DMS53 treated with DMSO at 0.1 percent for 48 hours (cell line): ENCODE results near the gene ZNF687.

Experiments
- DNase-seq: peaks from one replicate; lab custom pipeline; 2025; ENCODE audit not compliant: unreplicated experiment; lab: John Stamatoyannopoulos, UW

The ZNF687 gene

DNA sequence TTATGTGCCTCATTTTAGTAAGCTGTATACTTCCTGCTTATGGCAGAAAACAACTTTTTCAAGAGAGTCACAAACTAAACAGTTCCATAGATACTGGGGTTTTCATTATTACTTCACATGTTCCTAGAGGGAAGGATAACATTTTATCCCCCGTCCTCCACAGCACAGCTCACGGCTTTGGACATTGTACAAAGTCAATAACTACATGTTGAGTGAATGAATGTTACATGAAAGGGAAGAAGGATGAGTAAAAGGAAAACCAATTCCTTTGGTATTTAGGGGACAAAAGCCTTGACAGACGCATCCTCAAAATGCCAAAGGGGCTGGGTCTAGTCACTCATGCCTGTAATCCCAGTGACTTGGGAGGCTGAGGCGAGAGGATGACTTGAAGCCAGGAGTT, 30.3 kb downstream of the ZNF687 start:
- no peak for DNase-seq

DNA sequence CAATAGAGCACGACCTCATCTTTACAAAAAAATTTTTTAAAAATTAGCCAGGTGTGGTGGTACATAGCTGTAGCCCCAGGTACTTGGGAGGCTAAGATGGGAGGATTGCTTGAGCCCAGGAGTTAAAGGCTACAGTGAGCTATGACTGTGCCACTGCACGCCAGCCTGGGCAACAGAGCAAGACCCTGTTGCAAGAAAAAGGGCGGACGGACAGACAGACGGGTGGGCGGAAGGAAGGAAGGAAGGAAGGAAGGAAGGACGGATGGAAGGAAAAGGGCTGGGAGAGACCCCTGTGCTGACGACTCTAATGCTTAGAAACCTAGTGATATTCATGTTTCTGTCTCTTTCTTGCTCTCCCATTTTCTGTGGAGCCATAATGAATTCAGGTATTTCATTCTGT, 30.7 kb downstream of the ZNF687 start:
- DNase-seq = no peak

DNA sequence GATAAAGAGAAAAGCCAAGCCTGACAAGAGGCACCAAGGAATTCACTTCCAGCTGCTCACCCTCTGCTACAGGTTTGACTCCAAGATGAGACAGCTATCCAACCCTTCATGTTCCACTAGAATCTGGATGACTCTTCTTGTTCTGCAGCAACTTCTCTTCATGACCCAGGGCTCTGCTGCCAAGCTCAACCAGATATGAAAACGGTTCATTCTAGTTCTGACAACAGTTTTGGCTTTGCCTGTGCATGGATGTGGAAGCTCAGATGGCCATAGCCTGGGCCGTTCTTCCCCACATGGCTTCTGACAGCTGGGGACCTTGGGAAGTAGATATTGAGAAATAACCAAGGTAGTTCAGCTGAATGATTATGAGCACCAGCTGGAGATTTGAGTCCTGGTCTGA, 31.4 kb downstream of the ZNF687 start:
- DNase-seq = no peak

DNA sequence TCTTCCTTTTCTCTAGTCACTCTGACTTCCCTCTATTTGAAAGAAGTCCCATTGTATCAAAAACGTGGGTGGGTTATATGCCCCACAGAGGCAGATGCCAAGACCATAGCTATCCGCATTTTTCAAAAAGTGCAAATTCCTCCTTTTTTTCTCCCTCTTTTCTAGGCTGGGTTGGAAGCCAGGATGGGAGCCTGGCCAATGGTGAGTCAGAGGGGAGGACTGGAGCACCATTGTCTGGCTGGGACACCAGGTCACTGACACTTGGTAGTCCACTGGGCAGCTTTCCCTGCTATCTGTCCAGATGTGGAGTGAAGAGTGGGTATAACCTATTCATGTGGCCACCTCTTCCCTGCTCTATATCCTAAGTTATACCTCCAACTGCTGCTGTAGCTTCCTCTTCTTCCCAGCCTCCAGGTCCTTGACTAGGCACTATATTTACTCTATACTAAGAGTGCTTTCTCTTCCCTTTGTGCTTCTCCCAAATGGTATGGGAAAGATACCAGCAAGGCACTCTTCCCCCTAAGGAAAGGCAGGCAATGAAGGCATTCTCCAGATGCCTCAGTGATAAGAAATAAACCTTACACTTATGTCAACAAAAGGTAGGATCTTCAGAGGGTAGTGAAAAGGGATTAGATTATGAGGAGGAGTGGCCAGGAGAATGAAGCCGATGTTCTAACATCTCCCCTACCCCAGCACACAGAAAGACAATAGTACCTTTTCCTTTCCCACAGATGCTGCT, 32.2 kb downstream of the ZNF687 start:
- DNase-seq = no peak

DNA sequence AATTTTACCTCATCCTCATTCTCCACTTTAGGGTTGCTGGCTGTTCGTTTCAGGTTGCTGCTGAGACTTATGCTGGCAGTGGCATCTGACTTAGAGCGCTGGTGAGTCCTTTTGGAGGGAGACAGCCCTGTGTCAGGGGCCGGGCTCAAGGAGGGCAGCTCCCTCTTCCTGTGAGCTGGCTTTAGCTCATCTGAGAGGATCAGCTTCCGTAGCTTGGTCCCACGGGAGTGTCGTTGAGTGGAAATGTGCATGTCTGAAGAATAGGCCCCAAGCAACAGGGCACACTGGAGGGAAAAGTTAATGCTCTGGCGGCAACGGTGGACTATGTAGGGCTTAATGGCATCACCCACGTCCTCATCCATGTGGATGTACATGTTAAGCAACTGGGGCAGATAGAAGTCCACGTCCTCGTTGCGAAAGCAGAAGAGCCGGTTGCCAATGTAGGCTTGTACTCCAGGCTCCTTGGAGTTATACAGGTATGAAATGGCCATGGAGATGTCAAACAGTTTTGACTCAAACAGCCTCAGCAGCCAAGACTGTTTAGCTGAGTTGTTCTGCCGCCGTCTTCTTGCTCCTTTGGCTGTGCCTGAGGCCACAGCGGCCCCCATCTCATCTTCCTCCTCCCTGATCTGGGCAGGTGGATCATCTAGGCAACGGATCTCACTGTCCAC, 33.6 kb downstream of the ZNF687 start:
- no peak for DNase-seq

DNA sequence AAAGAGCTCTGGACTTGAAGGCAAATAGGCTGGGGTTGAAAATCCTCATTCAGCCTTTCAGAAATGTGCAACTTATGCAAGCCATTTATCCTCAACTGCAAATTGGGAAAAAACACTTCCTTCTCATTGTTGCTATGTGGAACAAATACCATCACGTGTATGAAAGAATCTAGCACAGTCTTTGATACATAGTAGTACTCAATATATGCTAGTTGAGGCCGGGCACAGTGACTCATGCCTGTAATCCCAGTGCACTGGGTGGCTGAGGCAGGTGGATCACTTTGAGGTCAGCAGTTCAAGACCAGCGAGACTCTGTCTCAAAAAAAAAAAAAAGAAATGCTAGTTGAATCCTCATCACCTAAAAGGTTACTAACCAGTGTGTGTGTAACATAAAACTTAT, 36.9 kb downstream of the ZNF687 start:
- DNase-seq = no peak

DNA sequence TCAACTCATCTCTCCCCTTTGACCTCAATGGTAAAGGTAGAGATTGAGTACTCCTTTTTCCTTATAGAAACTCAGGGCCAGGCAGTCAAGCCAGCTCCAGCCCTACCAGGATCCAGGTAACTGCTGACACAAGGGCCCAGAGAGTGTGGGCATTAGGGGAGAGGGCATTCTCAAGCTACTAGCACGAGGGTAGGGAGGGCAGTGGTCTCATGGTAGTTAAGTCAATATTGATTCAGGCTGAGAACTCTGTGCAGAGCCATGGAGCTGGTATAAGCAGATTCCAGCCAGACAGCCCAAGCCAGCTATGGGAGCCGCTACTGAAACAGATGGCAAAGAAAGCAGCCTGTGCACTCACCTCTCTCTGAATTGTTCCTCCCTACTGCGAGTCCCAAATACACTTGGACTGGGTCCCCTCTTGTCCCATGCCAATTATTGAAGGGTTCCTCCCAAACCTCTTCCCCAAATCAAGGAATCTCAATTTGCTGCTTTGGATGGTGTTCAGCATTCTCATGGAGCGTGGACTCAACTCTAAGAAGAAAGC, 42.4 kb downstream of the ZNF687 start:
- no peak for DNase-seq

DNA sequence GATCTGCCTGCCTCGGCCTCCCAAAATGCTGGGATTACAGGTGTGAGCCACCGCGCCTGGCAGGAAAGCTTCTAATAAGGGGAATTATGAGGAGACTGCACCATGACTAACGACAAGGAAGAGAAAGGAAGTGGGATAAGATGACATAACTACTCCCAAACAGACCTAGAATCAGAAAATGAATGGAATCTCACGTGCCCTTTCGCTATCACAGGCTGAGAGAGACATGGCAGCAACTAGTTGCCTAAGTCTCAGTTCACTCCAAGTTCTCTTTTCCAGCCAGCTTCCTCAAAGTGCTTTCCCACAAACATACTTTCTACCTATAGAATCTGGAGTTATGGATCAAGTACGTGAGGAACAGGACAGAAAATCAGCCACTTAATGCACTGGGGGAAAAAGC, 43.1 kb downstream of the ZNF687 start:
- no peak for DNase-seq

DNA sequence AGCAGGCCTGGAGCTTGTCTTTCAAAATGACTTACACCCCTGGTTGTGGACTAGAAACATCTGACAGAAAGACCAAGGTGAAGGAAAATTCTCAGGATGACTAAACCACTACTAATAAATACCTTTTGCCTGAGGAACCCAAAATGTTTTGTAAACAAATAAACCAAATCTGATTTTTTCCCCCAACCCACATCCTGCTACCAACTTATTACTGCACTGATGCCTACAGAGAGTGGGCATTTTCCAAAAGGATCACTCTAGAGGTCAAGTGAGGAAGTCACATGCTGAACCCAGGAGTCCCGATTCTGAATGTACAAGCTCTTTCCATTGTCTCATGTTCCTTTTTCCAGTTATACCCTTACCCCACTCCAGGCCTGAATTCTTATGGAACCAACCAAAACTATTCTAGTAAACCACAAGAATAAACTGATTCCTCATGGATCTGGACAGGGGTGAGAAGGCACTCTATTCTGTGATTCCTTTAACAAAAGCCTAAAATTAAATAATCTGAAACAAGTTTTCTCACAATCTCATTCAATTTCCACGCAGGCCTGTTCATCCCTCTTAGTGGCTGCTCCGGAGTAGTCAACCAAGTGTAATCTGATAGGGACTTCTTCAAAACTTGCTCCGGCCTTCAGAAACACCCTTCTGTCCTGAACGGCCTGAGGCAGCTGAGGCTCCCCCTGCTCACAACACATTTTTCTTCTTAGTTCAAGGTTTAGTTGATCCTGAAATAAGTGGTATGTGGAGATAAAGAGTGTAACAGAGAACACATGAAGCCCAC, 43.7 kb downstream of the ZNF687 start:
- DNase-seq = no peak

DNA sequence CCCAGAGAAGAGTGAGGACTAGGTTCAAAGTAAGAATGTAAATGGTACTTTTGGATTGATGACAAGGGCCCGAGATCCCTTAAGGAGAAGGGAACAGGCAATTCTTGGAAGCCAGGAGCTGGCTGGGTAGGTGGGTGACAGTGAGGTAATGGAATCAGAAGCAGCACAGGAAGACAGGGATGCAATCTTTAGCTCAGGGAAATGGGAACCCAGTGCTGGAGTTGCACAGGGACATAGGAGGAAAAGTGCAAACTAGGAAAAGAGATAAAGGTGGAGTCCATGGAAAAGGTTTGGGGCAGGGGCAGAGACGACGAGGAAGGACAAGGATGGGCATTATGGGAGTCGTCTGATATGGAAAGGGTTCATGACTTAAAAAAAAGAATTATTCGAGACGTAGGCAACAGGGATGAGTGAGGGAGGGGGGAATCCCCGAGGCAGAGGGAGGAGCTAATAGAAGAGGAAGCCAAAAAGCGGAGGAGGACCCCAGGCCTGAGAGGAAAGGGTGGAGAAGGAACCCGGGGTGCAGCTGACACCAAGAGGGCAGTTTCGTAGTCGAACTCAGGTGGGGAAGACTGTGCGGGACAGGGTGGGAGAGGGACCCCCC, 44.6 kb downstream of the ZNF687 start:
- DNase-seq = no peak

DNA sequence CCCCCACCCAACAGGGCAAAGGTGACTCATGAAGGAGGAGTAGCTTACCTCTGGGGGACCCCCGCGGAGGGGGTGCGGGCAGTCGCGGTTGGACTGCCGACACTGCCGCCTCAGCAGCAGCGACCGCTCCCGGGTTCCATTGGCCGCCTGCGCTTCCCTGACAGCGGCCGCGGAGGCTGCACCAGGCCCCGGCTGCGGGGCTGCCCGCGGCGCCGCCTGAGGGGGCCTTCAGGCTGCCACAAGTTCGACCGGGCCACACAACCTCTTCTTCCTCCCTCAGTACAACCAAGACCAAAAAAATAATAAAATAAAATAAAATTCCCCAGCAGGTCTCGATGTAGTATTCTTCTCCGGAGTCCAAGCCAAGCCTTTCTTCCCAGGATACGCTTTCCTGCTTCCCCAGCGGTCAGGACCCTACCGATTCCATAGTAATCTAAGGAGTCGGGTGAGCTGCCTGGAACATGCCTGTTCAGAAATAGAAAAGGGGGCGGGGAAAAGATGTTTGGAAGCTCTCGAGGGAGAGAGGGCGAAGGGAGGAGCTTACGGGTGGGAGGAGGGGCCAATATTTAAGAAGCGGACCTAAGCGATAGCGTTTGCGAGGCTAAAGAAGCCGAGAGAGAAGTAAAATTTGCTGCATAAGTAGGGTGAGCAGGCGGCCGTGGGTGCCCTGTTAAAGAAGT, 45.3 kb downstream of the ZNF687 start, which contains the start of gene PI4KB:
Gene PI4KB (minus strand): TSS at position 194 of the 680 bp plus-strand sequence. CDS start 10,935 bp downstream, outside the sequence.
- peak; percentile 96 for DNase-seq

DNA sequence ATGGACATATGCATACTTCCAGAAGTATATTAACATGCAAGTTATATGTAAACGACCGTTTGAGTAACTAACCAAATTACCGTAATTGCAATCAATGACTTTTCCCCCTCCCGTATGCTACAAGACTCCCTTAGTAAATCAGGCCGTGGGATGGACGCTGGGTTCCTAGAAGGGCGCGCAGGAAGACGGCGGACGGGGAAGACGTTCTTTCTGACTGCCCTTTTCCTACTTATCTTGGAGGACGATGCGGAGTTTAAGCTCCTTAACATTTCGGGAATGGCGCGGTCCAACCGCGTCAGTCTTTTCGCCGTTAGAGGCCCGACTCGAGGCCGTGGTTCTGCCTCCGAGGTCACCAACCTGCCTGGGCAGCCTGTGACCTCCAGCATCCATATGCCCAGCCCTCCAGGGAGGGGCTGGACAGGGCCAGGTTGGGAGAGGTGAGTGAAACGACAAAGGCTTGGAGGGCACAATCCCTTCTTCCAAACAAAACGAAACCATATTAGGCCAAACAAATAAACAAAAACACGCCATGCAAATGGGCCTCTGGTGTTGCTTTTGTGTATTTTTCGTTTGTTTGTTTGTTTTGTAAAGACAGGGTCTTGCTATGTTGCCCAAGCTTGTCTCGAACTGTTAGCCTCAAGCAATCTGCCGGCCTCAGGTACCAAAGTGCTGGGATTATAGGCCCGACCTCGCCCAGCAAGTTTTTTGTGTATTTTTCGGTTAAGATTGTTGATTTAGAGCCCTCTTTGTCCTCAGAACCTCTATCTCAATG, 46.0 kb downstream of the ZNF687 start:
- DNase-seq = no peak

DNA sequence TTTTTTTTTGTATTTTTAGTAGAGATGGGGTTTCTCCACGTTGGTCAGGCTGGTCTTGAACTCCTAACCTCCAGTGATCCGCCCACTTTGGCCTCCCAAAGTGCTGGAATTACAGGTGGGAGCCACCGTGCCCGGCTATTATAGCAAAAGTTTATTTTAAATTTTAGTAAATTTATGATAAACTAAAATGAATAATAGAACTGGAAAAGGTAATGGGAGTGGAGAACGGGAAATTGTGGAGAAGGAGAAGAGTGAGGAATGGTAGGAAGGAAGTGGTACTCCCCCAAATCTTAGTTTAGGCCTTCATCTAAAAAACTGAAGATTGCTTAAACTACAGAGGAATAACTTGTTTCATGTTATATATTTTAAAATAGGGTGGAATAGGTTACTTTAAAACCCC, 52.7 kb downstream of the ZNF687 start:
- no peak for DNase-seq

DNA sequence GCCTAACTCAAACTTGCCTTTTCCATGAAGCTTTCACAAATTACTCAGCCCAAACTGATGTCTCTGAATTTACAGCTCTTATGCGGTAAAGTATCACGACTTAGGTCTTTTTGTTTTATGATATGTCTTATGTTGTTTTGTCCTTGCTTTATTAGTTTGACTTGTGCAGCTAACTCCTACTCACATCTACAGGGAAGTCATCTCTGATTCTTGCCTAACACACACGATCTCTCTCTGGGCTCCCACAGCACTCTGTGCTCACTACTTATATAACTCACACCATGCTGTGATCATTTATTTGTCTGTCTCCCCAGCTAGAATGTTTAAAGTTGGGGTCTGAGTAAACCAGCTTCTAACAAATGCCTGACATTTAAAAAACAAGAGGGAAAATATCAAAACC, 54.5 kb downstream of the ZNF687 start:
- no peak for DNase-seq

DNA sequence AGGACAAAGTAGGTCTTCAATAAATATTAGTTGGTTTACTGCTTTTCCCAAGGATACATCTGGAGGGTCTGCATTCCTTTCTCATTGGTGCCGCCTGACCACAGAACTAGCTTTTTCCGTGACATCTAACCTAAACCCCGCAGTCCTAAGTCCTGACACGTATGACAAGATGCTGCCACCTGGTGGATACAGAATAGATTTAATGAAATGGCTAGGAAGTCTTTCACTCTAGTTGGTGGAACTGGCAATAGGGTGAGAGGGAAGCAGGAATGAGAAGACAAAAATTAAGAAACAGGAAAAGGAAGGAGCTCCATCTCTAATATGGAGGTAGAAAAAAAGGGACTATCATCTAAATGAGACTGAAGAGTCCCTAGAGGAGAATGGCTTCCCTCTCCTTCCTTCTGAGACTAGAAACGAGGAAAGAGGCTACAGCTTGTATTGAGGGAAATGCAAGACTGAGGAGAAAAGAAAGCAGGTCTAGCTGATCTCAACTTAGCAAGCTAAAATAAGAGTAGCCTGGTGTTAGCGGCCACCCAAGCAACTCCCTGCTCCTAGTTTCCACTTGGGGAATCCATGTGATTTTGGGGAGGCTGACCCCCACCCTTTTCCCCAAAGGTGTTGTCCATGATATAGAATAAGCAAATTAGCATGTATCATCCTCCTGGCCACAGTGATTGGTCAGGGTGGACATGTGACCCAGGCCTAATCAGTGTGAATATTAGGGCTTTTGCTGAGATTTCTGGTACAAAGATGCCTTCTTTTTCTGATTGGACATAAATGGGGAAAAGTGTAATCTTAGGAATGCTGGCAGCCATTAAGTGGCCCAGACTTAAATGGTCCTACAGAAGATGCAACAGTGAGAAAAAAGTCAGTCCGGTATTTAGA, 59.0 kb downstream of the ZNF687 start:
- peak; percentile 85 for DNase-seq
